ENCODE measurements around the gene POLR1G. TPM values are rescaled to one million over a fixed set of nuclear protein-coding genes. Genes with fewer than 3 reads are reported as not detected.

The POLR1G gene
- total RNA-seq, 1 donor from 2014 or later: 4.5 TPM

DNA sequence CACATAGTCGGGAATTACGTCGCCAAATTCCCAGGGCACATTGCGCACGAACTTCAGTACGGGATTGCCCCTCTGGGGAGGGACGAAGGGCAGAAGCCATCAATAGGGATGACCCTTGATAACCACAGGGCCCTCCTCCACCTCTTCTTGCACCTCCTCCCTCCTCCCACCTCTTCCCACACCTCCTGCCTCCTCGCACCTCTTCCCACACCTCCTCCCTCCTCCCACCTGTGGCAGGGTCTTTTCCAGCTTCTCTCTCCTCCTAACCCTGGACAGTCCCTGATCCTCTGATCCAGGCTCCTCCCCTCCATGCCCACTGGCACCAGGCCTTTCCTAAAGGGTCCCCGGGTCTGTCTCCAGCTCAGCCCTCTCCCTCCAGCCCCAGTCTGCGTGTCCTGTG, 13.9 kb downstream of the POLR1G start:
- intact Hi-C loops (cut with DNase I): no loop called here
- no peak for ATAC-seq

DNA sequence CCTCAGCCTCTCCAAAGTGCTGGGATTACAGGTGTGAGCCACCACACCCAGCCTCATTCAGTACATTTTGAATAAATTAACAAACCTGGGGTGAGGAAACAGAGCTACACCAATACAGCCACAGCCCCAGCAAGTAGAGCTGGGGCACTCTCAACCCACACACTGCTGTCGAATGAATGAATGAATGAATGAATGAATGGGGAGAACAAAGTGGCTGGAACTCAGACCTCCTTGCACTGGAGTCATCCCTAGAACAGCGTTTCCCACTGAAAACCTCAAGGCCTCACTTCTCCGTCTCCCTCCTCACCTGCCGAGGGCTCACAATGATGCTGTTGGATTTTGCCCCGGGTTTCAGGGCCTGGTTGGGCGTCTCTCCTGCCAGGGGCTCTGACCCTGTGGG, 14.4 kb downstream of the POLR1G start:
- peaks cover 43% of the 10 kb centered on the region for H3K4me1 ChIP-seq
- no peak for ATAC-seq
- no peak overlapping the region for H3K4me3 ChIP-seq
- TF ChIP-seq, protein P1, sequence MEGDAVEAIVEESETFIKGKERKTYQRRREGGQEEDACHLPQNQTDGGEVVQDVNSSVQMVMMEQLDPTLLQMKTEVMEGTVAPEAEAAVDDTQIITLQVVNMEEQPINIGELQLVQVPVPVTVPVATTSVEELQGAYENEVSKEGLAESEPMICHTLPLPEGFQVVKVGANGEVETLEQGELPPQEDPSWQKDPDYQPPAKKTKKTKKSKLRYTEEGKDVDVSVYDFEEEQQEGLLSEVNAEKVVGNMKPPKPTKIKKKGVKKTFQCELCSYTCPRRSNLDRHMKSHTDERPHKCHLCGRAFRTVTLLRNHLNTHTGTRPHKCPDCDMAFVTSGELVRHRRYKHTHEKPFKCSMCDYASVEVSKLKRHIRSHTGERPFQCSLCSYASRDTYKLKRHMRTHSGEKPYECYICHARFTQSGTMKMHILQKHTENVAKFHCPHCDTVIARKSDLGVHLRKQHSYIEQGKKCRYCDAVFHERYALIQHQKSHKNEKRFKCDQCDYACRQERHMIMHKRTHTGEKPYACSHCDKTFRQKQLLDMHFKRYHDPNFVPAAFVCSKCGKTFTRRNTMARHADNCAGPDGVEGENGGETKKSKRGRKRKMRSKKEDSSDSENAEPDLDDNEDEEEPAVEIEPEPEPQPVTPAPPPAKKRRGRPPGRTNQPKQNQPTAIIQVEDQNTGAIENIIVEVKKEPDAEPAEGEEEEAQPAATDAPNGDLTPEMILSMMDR (IDR thresholded peaks at IDR 0.05): no peak
- H3K27me3 ChIP-seq (ENCODE audit: low read depth): no peaks in the 10 kb centered on the region
- peaks cover 51% of the 10 kb centered on the region for H3K36me3 ChIP-seq
- H3K27ac ChIP-seq: no peak overlapping the region
- intact Hi-C loops (cut with DNase I): no loop called here
- H3K9me3 ChIP-seq: no peaks in the 10 kb centered on the region
- DNase-seq: no peak

More for the DNA sequence above, 13.9 kb downstream of the POLR1G start:
- no peaks in the 10 kb centered on the region for H3K27me3 ChIP-seq (ENCODE audit: low read depth)
- no peak overlapping the region for H3K27ac ChIP-seq
- H3K4me1 ChIP-seq: peaks cover 40% of the 10 kb centered on the region
- no peaks in the 10 kb centered on the region for H3K9me3 ChIP-seq
- H3K4me3 ChIP-seq: no peak overlapping the region
- TF ChIP-seq, protein P1 (IDR thresholded peaks at IDR 0.05): no peak
- DNase-seq: no peak
- peaks cover 57% of the 10 kb centered on the region for H3K36me3 ChIP-seq

DNA sequence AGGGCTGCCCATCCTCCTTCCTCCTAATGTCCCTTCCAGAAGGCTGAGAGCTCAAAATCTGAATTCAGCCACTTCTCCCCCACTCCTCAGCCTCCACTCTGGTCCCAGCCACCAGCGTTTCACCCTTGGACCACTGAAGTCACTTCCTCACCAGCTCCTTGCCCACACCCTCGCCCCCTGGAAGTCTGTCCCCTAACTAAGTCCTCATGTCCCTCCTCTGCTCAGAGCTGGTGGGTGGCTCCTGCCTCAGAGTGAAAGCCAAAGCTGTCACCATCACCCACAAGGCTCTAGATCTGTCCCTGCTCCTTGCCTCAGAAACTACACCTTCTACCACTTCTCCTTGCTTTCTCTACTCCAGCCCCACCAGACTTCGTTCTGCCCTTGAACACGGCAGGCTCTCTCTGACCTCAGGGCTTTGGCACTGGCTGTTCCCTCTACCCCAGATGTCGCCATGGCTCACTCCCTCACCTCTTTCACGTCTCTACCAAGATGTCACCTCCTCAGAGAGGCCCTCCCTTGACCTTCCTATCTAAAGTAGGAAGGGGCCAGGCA, 15.6 kb downstream of the POLR1G start:
- intact Hi-C loops (cut with DNase I): no loop called here
- H3K27ac ChIP-seq: no peak overlapping the region
- no peak for DNase-seq

DNA sequence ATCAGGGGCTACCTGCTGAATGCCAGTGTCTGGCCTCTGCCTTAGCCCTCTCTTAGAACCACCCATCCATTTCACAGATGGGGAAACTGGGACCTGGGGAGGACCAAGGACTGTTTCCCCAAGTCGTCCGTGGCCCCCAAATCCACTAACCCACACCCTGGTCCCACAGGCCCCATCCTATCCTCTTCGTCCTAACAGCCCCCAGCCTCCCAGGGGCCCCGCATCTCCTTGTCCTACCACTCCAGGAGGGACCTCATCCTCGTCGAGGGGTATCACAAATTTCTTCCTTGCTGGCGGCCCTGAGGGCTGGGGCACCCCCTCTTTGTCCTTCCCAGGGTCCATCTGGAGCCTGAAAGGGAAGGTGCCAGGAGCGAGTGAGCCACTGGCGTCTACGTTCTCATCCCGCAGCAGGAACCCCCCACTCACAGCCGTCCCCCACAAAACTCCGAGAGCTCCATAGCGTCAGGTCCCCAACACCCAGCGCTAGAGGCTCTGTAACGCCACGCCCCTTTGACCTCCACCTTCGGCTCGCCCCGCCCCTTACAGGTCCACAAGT, 16.7 kb downstream of the POLR1G start:
- Histone ChIP-seq H3K4me3 (peak overlapping the region; percentile 65), H3K36me3 (peaks cover 29% of the 10 kb centered on the region), H3K27me3 (ENCODE audit: low read depth) (no peaks in the 10 kb centered on the region), H3K4me1 (peaks cover 53% of the 10 kb centered on the region), H3K27ac (peak overlapping the region; percentile 91), H3K9me3 (no peaks in the 10 kb centered on the region)
- intact Hi-C loops (cut with DNase I): no loop called here
- ATAC-seq (no peak), DNase-seq (no peak)
- TF ChIP-seq, protein P1 (IDR thresholded peaks at IDR 0.05): no peak

More for the DNA sequence above, 15.6 kb downstream of the POLR1G start:
- no peaks in the 10 kb centered on the region for H3K9me3 ChIP-seq
- H3K4me3 ChIP-seq: no peak overlapping the region
- peaks cover 43% of the 10 kb centered on the region for H3K4me1 ChIP-seq
- ATAC-seq: no peak
- H3K36me3 ChIP-seq: peaks cover 40% of the 10 kb centered on the region
- no peaks in the 10 kb centered on the region for H3K27me3 ChIP-seq (ENCODE audit: low read depth)
- TF ChIP-seq, protein P1 (IDR thresholded peaks at IDR 0.05): no peak

DNA sequence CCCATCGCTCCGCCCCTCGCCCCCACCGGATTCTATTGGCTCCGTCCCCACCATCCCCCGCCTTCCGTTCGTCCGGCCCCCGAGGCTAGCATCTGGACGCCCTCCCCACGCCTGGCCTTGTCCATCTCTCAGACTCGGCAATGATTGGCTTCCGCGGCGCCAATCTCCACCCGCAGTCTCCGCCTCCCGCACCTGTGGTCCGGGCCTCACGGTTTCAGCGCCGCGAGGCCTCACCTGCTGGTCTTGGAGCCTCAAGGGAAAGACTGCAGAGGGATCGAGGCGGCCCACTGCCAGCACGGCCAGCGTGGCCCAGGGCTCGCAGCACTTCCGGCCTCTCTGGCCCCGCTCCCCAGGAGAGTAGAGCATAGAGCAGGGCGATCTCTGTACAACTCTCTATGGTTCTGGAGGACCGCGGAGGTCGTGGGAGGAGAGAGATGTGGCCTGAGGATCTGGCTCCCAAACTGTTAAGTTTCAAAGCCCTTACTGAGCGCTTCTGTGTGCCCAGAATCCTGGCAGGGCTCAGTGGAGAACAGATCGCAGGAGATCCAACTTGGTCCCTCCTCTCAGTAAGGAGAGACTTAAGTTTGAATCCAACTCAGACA, 17.2 kb downstream of the POLR1G start, which contains the start of gene ERCC1:
TSS of gene ERCC1 (minus strand) at position 329 of the 602 bp plus-strand sequence. CDS start 543 bp downstream, outside the sequence.
- Histone ChIP-seq H3K4me3 (peak within 1 kb of the TSS; percentile 65), H3K27ac (peak within 1 kb of the TSS; percentile 91), H3K9me3 (no peaks in the 10 kb centered on the region), H3K36me3 (peaks cover 23% of the 10 kb centered on the region), H3K4me1 (peaks cover 54% of the 10 kb centered on the region), H3K27me3 (ENCODE audit: low read depth) (no peaks in the 10 kb centered on the region)
- TF ChIP-seq, protein P1 (IDR thresholded peaks at IDR 0.05): no peak
- DNase-seq: peak; percentile 99
- peak; percentile 92 to 93 for ATAC-seq
- intact Hi-C loops (cut with DNase I): no loop called here

All from lower lobe of right lung (tissue), 2 donors.